Left hindlimb (tissue), 1 donor: ENCODE results near the gene FLAD1.
A peak's percentile ranks its signal among the peaks of the same experiment; 100 is the strongest.

Experiments used
- DNase-seq: peaks from one replicate; pipeline ENCODE4 v3.0.0-alpha.2; 2018

The FLAD1 gene

GRCh38 chr1:155005076-155006011 is 22.2 kb downstream of the FLAD1 start:
- DNase-seq: peak; percentile 34

GRCh38 chr1:155006601-155007101 is 23.5 kb downstream of the FLAD1 start:
- peak; percentile 38 for DNase-seq

- peak; percentile 34 for DNase-seq
These were observed 24.2 kb downstream of the FLAD1 start for GRCh38 chr1:155007251-155007828.

DNA sequence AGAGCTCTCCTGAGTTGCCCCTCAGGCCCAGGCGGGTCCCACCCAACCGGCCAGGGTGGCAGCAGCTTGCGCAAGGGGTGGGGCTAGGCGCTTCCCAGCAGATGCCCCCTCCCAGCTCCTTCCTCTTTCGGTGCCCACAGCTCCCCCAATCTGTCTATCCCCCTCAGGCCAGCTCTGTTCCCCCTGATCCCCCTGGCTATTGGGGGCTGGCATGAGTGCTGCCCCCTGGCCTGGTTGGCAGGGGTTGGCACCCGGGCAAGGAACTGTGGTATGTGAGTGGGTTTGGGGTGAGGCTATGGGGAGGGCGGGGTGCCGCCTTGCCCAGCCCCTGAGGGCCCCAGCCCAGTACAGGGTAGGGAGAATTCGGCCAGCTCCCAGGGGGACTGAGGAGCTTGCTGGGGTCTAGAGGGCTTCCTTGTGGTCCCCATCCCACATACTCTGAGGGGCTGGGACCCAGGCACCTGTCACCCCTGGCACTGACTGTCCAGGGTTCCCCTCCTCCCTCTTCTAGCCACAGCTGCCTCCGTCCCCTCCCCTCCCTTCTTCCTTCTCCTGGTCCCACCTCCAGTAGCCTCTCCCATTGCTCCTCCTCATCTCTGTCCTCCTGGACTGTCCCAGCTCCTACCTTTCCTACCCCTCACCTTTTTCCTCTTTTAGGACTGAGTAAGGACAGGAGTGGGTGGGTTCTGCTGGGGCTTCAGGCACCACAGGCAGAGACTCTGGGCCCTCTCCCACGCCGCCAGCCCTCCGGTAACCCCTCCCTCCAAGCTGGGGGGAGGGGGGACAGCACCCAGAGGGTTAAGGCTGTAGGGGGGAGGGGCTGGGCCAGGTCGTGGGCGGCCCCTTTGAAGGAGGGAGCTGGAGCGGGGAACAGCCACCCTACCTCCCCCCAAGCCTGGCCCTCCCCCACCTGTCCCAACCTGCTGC is 25.1 kb downstream of the FLAD1 start:
- DNase-seq: peak; percentile 38

DNA sequence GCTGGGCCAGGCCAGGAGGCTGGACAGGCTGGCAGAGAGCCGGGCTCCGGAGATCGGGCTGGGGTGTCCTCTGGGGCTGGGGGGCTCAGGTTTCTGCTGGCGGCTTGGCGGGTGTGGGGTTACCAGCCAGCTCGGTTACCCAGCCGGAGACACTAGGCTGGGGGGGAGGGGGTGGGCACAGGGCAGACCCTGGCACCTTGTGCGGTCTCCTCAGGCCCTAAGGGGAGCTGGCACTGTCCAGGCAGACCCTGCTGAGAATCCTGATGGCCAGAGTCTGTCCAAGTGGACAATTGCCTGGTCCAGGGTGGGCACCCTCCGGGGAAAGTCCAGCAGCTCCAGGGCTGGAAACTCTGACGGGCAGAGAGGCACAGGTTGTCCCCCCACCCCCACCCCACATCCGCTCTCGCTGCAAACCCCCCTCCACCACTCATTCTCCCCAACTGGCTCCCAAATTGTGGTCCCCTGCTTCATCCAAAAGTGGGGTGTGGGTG is 26.1 kb downstream of the FLAD1 start:
- peak; percentile 23 for DNase-seq

DNA sequence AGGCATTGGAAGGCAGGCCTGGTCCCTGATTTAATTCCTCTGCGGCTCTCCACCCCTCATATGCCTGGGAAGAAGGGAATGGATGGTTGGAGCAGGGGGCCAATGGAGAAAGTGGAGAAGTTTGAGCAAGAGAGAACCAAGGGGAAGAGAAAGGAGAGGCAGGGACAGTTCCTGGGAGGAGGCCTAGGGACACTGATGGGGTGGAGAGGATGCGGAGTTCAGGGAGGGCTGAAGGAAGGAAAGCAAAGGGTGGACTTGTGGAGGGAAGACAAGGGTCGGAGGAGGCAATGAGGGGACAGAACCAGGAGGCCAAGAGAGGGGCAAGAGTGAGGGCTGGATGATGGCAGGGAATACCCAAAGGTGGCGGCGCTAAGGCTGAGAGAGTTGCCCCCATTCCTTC is 26.6 kb downstream of the FLAD1 start:
- peak; percentile 4 for DNase-seq

- DNase-seq: peak; percentile 24
These were observed 27.2 kb downstream of the FLAD1 start for GRCh38 chr1:155010211-155010918.

- peak; percentile 21 for DNase-seq
These were observed 27.9 kb downstream of the FLAD1 start for GRCh38 chr1:155011004-155011416.

DNA sequence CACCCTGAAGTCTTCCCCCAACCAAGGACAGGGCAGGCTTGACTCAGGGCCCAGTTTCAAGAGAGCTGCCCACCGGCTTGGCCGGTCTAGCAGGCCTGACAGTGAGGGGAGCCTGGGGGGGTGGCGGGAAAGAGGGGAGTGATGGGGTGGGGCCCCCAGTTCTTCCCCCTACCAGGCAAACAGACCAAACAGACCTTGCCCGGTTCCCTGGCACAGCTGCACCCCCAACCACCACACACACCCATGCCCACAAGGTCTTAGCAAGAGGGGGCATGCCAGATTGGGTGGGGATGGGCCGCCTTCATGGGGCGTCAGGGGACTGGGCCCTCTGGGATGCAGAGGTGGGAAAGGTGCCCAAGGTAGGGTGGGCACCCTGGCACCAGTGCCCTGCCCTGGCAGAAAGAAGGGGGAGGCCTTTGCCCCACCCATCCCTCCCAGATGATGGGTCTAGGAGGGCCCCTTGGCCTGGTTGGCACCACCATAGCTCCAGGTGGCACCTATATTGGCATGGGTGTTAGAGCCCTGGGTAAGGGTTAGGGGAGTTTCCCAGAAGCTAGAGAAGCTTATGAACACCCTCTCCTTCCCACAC is 28.4 kb downstream of the FLAD1 start:
- DNase-seq: peak; percentile 25

GRCh38 chr1:155012026-155012546 is 28.9 kb downstream of the FLAD1 start:
- peak; percentile 53 for DNase-seq

DNA sequence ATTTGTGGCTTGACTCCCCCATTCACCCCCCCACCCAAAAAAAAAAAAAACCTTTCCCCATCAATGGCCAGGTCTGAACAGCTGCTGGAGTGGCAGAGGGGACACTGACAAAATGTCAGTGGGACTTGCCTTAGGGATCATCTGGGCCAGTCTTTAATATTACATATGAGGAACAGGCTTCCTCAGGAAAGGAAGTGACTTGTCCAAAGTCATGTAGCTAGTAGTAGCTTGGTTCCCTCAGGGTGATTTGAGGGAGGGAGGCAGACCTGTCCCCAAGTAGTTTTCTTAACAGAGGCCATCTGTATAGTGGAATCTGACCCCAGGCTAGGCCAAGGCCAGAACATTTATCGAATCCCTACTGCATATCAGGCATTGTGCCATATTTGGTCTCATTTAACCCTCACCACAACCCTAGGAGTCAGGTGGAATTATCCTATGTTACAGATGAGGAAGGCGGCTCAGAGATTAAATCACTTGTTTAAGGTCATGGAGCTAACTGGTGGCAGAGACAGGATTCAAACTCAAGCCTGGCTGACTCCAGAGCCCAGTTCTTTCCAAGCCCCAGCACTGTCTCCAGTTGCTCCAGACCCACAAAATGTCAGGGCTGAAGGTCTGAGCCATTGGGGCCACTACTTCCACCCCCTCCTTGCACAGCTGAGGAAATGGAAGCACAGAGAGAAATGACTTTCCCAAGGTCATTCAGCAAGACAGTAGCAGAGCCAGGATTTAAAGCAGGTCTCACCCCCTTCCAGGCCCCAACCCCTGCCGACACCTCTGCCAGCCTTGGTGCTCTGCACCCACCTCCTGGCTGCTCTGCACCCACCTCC is 29.8 kb downstream of the FLAD1 start:
- DNase-seq: peak; percentile 16

GRCh38 chr1:155013632-155014031 is 30.5 kb downstream of the FLAD1 start:
- no peak for DNase-seq

- DNase-seq: peak; percentile 27
These were observed 31.8 kb downstream of the FLAD1 start for GRCh38 chr1:155014709-155015508.

- DNase-seq: peak; percentile 21
These were observed 32.5 kb downstream of the FLAD1 start for GRCh38 chr1:155015527-155016230.

- DNase-seq: peak; percentile 28
These were observed 33.2 kb downstream of the FLAD1 start for GRCh38 chr1:155016231-155016831.

GRCh38 chr1:155017041-155017945 is 34.1 kb downstream of the FLAD1 start:
- DNase-seq: peak; percentile 91

GRCh38 chr1:155017946-155018316 is 34.8 kb downstream of the FLAD1 start:
- peak; percentile 32 for DNase-seq
